Measurements from ENCODE around the gene ATXN7. TPM values are rescaled to one million over a fixed set of nuclear protein-coding genes. Genes with fewer than 3 reads are reported as not detected.

Gene ATXN7
- total RNA-seq, 1 experiment from 2014 or later, result 3.6 TPM

GRCh38 chr3:63824309-63824708 is 39.4 kb upstream of the ATXN7 start:
- Histone ChIP-seq H3K4me3 (ENCODE audit: low read length) (no peak overlapping the region), H3K36me3 (ENCODE audit: low read depth, low read length) (no peaks in the 10 kb centered on the region), H3K9me2 (replicated peaks; ENCODE audit: low read length) (no peaks in the 10 kb centered on the region), H3K4me1 (ENCODE audit: insufficient read depth, low read length) (peaks cover 9% of the 10 kb centered on the region), H3F3A (ENCODE audit: low read length, unreplicated experiment) (no peaks in the 10 kb centered on the region), H3K9me3 (ENCODE audit: low read length) (no peaks in the 10 kb centered on the region), H4K20me1 (ENCODE audit: low read length) (no peaks in the 10 kb centered on the region), H3K9ac (ENCODE audit: low read length) (peak overlapping the region; percentile 27; the same call in 1 of the 2 replicates), H3K4me2 (ENCODE audit: low read length) (peak overlapping the region; percentile 22; the same call in 1 of the 2 replicates), H3K79me2 (ENCODE audit: low read length) (no peaks in the 10 kb centered on the region), H2AFZ (ENCODE audit: low read length) (no peak overlapping the region), H3K27me3 (ENCODE audit: low read length) (no peaks in the 10 kb centered on the region), H3K27ac (ENCODE audit: low read length) (peak overlapping the region; percentile 76)
- intact Hi-C loops (cut with micrococcal nuclease), result loop anchor here (5.0 kb wide), 1 partner anchor 88 kb away; the partner anchor contains the start of gene SCAANT1
- no peak for TF ChIP-seq CTCF (conservative IDR thresholded peaks at IDR 0.05; ENCODE audit: low read depth, low read length)
- no peak for TF ChIP-seq EZH2phosphoT487 (IDR thresholded peaks at IDR 0.05; ENCODE audit: borderline replicate concordance, low read length)
- TF ChIP-seq EZH2 (IDR thresholded peaks at IDR 0.05; ENCODE audit: low read length, unreplicated experiment), result no peak
- CTCF ChIA-PET, result interaction anchor here (0.9 kb wide), 1 partner anchor 138 kb away, joined by 4 read pairs; no protein-coding TSS in a partner anchor
- BruUV-seq (replicated peaks), result no TSS peak
- peak; percentile 97 for ATAC-seq
- peak; percentile 66 for DNase-seq
- POLR2A ChIA-PET (ENCODE audit: unreplicated experiment), result interaction anchor here (0.6 kb wide), 1 partner anchor 187 kb away, joined by 3 read pairs; no protein-coding TSS in a partner anchor

GRCh38 chr3:63830526-63830925 is 33.1 kb upstream of the ATXN7 start:
- Histone ChIP-seq H3F3A (ENCODE audit: low read length, unreplicated experiment) (no peaks in the 10 kb centered on the region), H3K79me2 (ENCODE audit: low read length) (no peaks in the 10 kb centered on the region), H3K9ac (ENCODE audit: low read length) (no peak overlapping the region), H3K27me3 (ENCODE audit: low read length) (no peaks in the 10 kb centered on the region), H2AFZ (ENCODE audit: low read length) (no peak overlapping the region), H3K4me2 (ENCODE audit: low read length) (no peak overlapping the region), H3K9me3 (ENCODE audit: low read length) (no peaks in the 10 kb centered on the region), H3K36me3 (ENCODE audit: low read depth, low read length) (no peaks in the 10 kb centered on the region), H3K27ac (ENCODE audit: low read length) (no peak overlapping the region), H4K20me1 (ENCODE audit: low read length) (no peaks in the 10 kb centered on the region), H3K4me3 (ENCODE audit: low read length) (no peak overlapping the region), H3K4me1 (ENCODE audit: insufficient read depth, low read length) (no peaks in the 10 kb centered on the region), H3K9me2 (replicated peaks; ENCODE audit: low read length) (no peaks in the 10 kb centered on the region)
- TF ChIP-seq CTCF (conservative IDR thresholded peaks at IDR 0.05; ENCODE audit: low read depth, low read length) (no peak), EZH2 (IDR thresholded peaks at IDR 0.05; ENCODE audit: low read length, unreplicated experiment) (no peak), EZH2phosphoT487 (IDR thresholded peaks at IDR 0.05; ENCODE audit: borderline replicate concordance, low read length) (no peak)
- ATAC-seq, result no peak
- no TSS peak for BruUV-seq (replicated peaks)
- ChIA-PET POLR2A (ENCODE audit: unreplicated experiment) (no interaction called here), CTCF (no interaction called here)
- no peak for DNase-seq
- intact Hi-C loops (cut with micrococcal nuclease), result no loop called here

GRCh38 chr3:63832395-63832794 is 31.3 kb upstream of the ATXN7 start:
- ATAC-seq, result no peak
- POLR2A ChIA-PET (ENCODE audit: unreplicated experiment), result no interaction called here
- no peak overlapping the region for H3K4me3 ChIP-seq (ENCODE audit: low read length)
- H3K9ac ChIP-seq (ENCODE audit: low read length), result no peak overlapping the region
- no peaks in the 10 kb centered on the region for H3F3A ChIP-seq (ENCODE audit: low read length, unreplicated experiment)
- H2AFZ ChIP-seq (ENCODE audit: low read length), result no peak overlapping the region
- H3K9me2 ChIP-seq (replicated peaks; ENCODE audit: low read length), result no peaks in the 10 kb centered on the region
- no peaks in the 10 kb centered on the region for H3K79me2 ChIP-seq (ENCODE audit: low read length)
- no peaks in the 10 kb centered on the region for H3K36me3 ChIP-seq (ENCODE audit: low read depth, low read length)
- TF ChIP-seq EZH2phosphoT487 (IDR thresholded peaks at IDR 0.05; ENCODE audit: borderline replicate concordance, low read length) (no peak), EZH2 (IDR thresholded peaks at IDR 0.05; ENCODE audit: low read length, unreplicated experiment) (no peak)
- H3K27ac ChIP-seq (ENCODE audit: low read length), result no peak overlapping the region
- no peaks in the 10 kb centered on the region for H3K9me3 ChIP-seq (ENCODE audit: low read length)
- H3K27me3 ChIP-seq (ENCODE audit: low read length), result no peaks in the 10 kb centered on the region
- no peak for DNase-seq
- intact Hi-C loops (cut with micrococcal nuclease), result no loop called here
- no peaks in the 10 kb centered on the region for H4K20me1 ChIP-seq (ENCODE audit: low read length)
- no peaks in the 10 kb centered on the region for H3K4me1 ChIP-seq (ENCODE audit: insufficient read depth, low read length)
- CTCF ChIA-PET, result no interaction called here
- BruUV-seq (replicated peaks), result no TSS peak
- no peak overlapping the region for H3K4me2 ChIP-seq (ENCODE audit: low read length)
